WERI-Rb-1 (cell line): Measurements from ENCODE around the gene IGSF9.

Experiments
- DNase-seq: peaks from one replicate; pipeline ENCODE4 v3.0.0-alpha.2; 2020
- H3K27ac ChIP-seq: fragments of 250-450 bp; sonication (Bioruptor Pico); 2 replicates; pipeline ENCODE4 v1.5.1; 2020; ENCODE audit warnings: mild to moderate bottlenecking, moderate library complexity
- H3K27me3 ChIP-seq: fragments of 250-450 bp; sonication (Bioruptor Pico); 2 replicates; pipeline ENCODE4 v1.5.1; 2021; ENCODE audit warnings: mild to moderate bottlenecking, low read depth, moderate library complexity; ENCODE audit not compliant: insufficient read depth, severe bottlenecking
- H3K36me3 ChIP-seq: fragments of 250-450 bp; sonication (Bioruptor Pico); 2 replicates; pipeline ENCODE4 v1.5.1; 2020; ENCODE audit warnings: mild to moderate bottlenecking, moderate library complexity
- H3K4me3 ChIP-seq: 2 replicates; pipeline ENCODE4 v1.5.1; 2011; ENCODE audit warnings: low read depth, mild to moderate bottlenecking, control low read depth, low read length
- H3K9me3 ChIP-seq: fragments of 250-450 bp; sonication (Bioruptor Pico); 2 replicates; pipeline ENCODE4 v1.5.1; 2021; ENCODE audit warnings: mild to moderate bottlenecking, moderate library complexity; ENCODE audit not compliant: severe bottlenecking
- TF ChIP-seq, protein P1 (sequence below): IDR thresholded peaks from 2 replicates; pipeline ENCODE4 v1.5.1; 2011; ENCODE audit warnings: low read depth, mild to moderate bottlenecking, control low read depth, inconsistent platforms, low read length

The IGSF9 gene

DNA sequence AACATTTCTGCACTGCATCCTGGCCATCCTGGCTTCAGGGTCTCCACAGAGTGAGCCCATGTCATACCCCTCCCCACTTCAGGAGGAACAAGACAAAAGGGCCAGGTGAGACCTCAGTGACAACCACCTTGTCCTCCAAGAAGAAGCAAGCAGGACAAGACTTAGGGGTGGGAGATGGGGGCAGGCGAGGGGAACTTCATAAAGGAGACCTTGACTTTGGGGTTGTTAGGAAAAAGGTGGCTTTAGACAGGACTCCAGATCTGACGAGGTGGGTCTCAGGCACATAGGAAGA is 32.6 kb upstream of the IGSF9 start:
- Histone ChIP-seq H3K27ac (no peak overlapping the region), H3K27me3 (no peaks in the 10 kb centered on the region), H3K36me3 (no peaks in the 10 kb centered on the region), H3K4me3 (no peak overlapping the region), H3K9me3 (peaks cover 8% of the 10 kb centered on the region)
- peak; percentile 2 for DNase-seq
- TF ChIP-seq, protein P1, sequence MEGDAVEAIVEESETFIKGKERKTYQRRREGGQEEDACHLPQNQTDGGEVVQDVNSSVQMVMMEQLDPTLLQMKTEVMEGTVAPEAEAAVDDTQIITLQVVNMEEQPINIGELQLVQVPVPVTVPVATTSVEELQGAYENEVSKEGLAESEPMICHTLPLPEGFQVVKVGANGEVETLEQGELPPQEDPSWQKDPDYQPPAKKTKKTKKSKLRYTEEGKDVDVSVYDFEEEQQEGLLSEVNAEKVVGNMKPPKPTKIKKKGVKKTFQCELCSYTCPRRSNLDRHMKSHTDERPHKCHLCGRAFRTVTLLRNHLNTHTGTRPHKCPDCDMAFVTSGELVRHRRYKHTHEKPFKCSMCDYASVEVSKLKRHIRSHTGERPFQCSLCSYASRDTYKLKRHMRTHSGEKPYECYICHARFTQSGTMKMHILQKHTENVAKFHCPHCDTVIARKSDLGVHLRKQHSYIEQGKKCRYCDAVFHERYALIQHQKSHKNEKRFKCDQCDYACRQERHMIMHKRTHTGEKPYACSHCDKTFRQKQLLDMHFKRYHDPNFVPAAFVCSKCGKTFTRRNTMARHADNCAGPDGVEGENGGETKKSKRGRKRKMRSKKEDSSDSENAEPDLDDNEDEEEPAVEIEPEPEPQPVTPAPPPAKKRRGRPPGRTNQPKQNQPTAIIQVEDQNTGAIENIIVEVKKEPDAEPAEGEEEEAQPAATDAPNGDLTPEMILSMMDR, result no peak

DNA sequence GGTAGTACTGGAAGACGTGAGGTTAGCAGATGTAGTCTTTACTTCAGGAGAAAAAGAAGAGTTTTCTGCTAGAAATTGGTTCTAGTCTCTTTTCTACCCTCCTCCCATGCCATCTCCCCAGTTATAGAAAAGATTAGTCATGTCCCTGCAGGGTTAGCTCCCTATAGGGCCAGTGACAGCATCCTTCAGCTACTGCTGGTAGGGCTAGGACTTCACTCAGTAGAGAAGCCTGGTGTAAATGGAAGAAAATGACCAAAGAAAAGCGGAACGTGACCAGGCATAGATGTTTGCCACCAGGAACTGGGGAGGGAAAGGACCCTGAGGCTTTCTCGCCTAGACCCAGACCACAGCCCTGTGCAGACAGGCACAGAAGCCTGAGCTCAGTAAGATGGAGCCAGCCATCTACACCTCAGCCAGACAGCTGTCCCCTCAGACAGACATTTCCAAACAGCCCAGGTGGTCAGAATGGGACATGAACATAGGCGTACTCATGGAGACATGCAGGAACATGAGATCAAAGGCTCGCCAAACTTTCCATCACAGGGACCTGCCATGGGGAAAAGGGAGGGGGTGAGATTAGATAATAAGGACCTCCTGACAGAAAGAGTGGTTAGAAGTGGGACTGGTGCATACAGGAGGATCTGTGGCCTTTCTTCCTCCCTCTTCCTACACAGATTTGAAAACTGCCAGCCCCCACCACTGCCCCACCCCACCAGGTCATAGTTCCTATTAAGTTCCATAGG is 32.1 kb upstream of the IGSF9 start:
- H3K27me3 ChIP-seq, result no peaks in the 10 kb centered on the region
- no peak overlapping the region for H3K27ac ChIP-seq
- no peak overlapping the region for H3K4me3 ChIP-seq
- no peaks in the 10 kb centered on the region for H3K36me3 ChIP-seq
- H3K9me3 ChIP-seq, result peaks cover 8% of the 10 kb centered on the region
- TF ChIP-seq, protein P1, result no peak
- DNase-seq, result peak; percentile 6

DNA sequence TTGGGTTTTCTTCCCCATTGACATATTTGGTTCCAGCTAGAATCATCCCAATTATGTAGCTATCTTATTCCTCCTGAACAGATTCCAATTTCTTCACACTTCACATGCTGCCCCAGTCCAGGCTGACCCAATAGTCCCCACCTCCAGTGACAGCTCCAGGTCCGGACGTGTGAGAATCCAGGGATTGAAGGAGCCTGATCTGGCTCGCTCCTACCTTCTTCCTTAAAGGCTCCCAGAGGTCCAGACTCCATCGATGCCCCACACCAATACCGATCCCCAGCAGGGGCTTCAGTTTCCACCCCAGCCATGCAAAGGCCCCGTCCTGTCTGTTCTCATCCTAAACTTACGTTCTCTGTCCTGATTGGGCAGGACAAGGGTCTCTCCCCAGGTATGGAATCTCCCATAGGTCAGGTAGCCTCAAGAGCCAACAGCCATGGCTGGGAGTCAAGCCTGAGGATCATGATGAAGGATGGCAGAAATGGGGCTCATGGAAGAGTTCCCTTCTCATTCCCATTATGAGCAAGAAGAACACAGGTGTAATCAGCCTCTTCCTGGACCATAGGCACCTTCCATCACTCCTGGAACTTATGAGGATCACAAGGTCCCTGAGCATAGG is 29.0 kb upstream of the IGSF9 start:
- H3K9me3 ChIP-seq, result no peaks in the 10 kb centered on the region
- H3K4me3 ChIP-seq, result no peak overlapping the region
- no peaks in the 10 kb centered on the region for H3K36me3 ChIP-seq
- peak; percentile 3 for DNase-seq
- no peak overlapping the region for H3K27ac ChIP-seq
- H3K27me3 ChIP-seq, result no peaks in the 10 kb centered on the region
- TF ChIP-seq, protein P1, result no peak

DNA sequence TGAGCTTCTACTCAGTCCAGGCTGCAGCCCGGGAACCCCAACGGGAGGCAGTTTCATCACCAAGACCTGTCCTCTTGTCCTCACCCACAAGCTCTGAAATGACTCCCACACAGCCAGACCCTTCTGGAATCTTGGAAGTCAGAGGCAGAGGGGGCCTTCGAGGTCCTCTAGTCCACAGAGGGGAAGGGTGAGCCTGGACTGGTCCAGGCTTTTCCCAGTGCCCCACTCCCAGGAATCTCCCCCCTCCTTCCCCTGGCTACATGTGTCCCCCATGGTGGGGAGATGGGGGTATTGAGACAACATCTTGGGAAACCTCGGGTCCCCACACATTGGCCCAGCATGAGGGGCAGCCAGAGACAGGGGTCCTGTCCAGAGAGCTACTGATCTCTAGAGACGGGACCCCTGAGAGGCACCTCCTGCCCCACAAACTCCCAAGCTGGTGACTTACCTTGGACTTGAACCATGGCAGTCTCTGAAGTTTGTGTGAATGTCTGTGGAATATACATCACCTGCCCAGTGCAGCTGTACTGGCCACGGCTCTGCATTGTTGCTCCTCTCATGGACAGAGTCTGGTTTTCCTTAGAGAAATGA is 28.0 kb upstream of the IGSF9 start:
- TF ChIP-seq, protein P1, result no peak
- Histone ChIP-seq H3K4me3 (no peak overlapping the region), H3K36me3 (no peaks in the 10 kb centered on the region), H3K27me3 (no peaks in the 10 kb centered on the region), H3K9me3 (no peaks in the 10 kb centered on the region), H3K27ac (no peak overlapping the region)
- peak; percentile 5 for DNase-seq

DNA sequence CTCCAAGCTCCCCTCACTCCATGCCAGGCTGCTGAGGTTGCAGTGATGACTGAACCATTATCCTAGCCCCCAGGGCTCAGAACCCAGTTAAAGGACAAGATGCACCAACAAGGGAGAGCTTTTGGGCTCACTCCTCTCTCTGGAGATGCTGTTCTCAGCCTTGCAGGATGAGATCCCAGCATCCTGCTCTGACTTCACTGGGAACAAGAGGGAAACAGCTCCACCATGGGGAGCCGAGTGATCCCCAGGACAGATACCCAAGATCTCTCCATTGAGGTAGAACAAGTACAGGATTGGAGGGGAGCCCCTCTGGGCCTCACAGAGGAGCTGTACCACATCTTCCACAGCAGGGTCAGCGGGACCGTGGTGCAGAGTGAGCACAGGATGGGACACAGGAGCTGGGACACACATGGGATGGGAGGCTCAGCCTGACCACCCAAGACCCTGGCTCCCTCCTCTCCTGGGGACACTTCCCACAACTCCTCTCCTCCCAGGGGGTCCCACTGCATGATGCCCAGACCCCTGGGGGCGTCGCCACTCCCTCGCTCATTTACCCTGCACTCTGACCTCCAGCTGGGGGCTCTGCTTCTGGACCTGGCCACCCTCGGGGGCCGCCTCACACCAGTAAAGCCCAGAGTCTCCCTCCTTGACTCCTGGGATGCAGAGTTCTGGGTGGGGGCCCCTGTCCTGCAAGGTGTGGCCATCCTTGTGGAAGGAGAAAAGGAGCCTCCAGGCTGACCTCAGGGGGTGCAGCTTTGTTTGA is 27.2 kb upstream of the IGSF9 start:
- no peak overlapping the region for H3K27ac ChIP-seq
- no peaks in the 10 kb centered on the region for H3K36me3 ChIP-seq
- TF ChIP-seq, protein P1, result no peak
- no peaks in the 10 kb centered on the region for H3K9me3 ChIP-seq
- no peak overlapping the region for H3K4me3 ChIP-seq
- no peaks in the 10 kb centered on the region for H3K27me3 ChIP-seq
- DNase-seq, result no peak
